Lower leg skin (tissue), 3 donors: ENCODE data around the gene THSD4.

ENCODE experiments used
- POLR2A ChIP-seq, 2 donors: fragments of 450-650 bp; IDR thresholded peaks; one replicate each; pipeline ENCODE4 v1.6.1; 2016 to 2017; ENCODE audit warnings: antibody characterized with exemption in 2 of 2, mild to moderate bottlenecking in 1 of 2, moderate library complexity in 1 of 2
- TF ChIP-seq, protein P1 (sequence below), 3 donors: fragments of 450-650 bp; IDR thresholded peaks; one replicate each; pipeline ENCODE4 v1.5.1; 2016; ENCODE audit warnings: antibody characterized with exemption in 3 of 3, mild to moderate bottlenecking in 3 of 3, moderate library complexity in 2 of 3

DNA sequence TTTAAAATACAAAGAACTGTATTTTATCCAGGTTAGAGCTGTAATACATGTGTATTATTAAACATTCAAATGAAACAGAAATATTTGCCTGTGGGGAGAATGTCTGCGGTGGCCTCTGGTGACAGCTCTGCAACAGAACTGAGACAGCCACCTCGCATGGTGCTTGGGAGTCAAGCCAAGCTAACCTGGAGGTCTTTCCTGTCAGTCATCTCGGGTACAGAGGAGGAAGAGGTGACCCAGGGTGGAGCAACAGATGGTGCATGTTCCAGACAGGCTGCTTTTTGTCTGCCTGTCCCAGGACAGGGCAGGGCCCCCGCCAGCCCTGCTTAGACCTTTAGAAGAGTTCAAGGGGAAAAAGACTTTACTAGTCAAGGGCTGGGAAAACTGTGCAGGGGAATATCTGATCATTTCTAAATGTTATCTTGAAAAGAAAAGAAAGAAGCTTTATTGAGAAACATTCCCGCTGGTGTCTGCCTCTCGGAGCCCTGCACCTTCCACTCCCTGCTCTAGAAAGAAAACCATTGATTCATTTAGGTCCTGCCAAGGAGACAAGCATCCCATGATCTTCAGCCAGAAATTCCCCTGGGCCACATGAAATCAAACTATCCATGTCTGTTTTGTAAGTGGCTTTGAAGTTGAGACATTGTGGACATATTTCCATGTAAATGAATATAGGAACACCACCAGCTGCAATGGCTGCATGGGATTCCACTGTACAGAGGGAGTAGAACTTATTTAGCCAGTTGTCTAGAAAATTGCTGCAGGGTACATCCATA lies 689.6 kb downstream of the THSD4 start:
- TF ChIP-seq, protein P1, sequence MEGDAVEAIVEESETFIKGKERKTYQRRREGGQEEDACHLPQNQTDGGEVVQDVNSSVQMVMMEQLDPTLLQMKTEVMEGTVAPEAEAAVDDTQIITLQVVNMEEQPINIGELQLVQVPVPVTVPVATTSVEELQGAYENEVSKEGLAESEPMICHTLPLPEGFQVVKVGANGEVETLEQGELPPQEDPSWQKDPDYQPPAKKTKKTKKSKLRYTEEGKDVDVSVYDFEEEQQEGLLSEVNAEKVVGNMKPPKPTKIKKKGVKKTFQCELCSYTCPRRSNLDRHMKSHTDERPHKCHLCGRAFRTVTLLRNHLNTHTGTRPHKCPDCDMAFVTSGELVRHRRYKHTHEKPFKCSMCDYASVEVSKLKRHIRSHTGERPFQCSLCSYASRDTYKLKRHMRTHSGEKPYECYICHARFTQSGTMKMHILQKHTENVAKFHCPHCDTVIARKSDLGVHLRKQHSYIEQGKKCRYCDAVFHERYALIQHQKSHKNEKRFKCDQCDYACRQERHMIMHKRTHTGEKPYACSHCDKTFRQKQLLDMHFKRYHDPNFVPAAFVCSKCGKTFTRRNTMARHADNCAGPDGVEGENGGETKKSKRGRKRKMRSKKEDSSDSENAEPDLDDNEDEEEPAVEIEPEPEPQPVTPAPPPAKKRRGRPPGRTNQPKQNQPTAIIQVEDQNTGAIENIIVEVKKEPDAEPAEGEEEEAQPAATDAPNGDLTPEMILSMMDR (IDR thresholded peaks at IDR 0.05): no peak
- TF ChIP-seq POLR2A (IDR thresholded peaks at IDR 0.05): no peak
